Occipital lobe (tissue), 2 donors: ENCODE measurements around the gene LDAH. TPM values are rescaled to one million over a fixed set of nuclear protein-coding genes. Genes with fewer than 3 reads are reported as not detected.

Experiments used
- DNase-seq: peaks from one replicate; lab custom pipeline; 2025; lab: John Stamatoyannopoulos, UW
- total RNA-seq: library from RNA; depleted of rRNA; stranded (reverse); fragments of >200 nt; gene quantifications from one replicate; pipeline ENCODE4 v1.2.3, GENCODE V29; 2014

LDAH gene
- total RNA-seq, 1 donor from 2014 or later: 24.3 TPM

DNA sequence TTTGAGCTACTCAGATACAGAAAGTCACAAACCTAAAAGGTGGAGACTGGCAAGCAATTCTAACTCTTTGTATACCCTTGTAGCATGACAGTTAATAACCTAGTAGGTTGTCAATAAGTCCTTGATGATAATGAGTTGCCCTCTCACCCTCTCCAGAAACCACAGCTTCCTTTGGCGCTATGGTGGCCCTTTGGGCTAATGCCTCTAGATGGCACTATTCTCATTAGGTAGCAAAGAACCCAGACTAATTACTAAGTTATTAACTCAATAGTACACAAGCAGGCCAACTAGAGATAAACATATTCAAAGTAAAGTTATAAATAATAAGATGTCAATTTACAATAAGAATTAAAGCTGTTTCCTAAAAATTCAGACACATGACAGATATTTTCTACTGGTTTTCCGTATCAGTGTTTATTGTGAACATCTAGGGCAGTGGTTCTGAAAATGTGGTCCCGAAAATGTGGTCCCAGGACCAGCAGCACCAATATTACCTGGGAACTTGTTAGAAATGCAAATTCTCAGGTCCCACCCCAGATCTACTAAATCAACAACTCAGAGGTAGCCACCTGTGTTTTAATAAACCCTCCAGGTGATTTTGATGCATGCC is 41.1 kb downstream of the LDAH start:
- no peak for DNase-seq

GRCh38 chr2:20771299-20771698 is 51.6 kb downstream of the LDAH start:
- no peak for DNase-seq

- DNase-seq: no peak
Observed at GRCh38 chr2:20766798-20767644, 55.9 kb downstream of the LDAH start.

DNA sequence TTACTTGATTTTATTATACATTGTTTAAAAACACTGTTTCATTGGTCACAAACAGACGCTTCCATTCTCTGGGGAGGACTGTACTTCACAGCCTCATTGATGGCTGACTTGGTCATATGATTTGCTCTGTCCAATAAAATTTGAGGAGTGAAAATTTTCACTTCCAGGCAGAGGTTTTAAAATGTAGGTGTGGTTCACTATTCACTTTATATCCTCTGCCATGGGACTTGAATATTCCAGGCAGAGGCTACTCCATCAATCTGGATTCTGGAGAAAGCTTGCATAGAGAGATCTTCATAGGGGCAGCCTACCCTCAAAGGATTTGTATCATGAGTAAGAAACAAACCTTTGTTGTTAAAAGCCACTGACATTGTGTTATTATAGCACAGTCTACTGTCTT is 56.7 kb downstream of the LDAH start:
- DNase-seq: no peak

- no peak for DNase-seq
Observed at GRCh38 chr2:20762945-20763683, 59.8 kb downstream of the LDAH start.

DNA sequence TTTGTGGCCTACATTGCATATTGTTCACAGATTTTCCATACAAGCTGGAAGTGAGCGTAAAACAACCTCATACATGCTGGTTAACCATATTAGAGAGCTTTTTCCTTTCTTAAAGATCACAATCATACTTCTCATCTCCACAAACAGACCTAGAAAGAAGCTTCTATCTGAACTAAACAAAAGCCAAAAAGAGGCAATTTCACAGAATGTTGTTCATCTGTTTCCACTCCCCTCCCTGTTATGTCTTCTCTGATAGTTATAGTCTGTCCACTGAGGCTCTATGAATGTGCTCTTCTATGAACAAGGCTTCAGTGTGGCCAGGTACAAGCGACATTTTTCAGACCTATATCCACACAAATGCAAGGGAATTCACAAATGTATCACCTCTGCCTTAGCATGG is 63.4 kb downstream of the LDAH start:
- no peak for DNase-seq

- no peak for DNase-seq
Observed at GRCh38 chr2:20758997-20759396, 63.9 kb downstream of the LDAH start.

- DNase-seq: no peak
Observed at GRCh38 chr2:20757405-20758090, 65.4 kb downstream of the LDAH start.

DNA sequence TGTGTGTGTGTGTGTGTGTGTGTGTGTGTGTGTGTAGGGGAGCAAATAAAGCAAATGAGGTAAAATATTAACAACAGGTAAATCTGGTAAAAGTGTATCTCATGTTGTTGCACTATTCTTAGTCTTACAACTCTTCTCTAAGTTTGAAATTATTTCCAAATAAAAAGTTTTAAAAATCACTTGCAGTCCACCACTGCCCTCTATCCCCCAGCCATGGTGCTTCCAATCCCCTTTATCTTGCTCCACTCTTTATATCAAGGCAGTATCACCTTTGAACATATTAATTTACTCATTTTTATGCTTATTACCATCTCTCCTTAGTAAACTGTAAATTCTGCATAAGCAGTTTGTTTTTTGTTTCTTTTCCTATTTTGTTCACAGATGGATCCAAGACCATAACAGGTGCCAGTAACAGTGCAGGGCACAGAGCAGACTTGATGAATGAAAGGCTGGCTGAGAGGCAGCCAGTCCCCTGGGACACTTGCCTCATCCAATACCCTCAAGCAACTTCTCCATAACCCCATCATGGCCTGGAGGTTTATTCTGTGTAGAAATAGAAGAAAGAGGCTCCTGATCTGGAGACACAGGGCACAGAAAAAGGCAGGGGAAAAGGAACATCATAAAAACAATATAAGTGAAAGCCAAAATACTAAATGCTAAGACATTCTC is 67.6 kb downstream of the LDAH start:
- no peak for DNase-seq

DNA sequence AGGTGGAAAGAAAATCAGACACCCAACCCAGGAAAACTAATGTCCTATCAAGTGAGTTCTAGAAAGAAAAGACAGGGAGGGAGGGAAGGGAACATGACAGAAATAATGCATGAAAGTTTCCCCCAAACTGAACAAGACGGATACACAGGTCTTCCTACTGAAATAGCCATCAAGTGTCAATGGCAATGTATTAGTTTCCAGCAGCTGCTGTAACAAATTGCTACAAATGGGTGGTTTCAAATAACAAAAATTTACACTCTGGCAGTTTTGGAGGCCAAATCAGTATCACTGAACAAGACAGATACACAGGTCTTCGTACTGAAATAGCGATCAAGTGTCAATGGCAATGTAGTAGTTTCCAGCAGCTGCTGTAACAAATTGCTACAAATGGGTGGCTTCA is 70.6 kb downstream of the LDAH start:
- no peak for DNase-seq

DNA sequence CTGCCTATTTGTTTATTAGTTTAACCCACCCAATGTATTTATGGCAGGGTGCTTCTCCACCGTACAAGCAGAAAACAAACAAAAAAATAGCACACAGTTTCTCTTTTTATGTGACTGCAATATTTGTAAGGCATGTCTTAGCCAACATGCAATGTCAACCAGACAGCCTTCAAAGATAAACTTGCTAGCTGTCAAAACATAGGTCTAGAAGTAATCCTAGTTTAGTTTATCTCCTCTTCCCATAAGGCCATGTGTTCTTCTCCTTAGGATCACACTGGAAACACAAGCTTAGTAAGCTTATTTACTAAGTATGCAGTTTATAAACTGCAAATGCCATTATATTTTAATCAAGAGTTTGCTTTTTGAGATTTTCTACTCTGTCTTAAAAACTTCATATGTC is 75.6 kb downstream of the LDAH start:
- DNase-seq: no peak

DNA sequence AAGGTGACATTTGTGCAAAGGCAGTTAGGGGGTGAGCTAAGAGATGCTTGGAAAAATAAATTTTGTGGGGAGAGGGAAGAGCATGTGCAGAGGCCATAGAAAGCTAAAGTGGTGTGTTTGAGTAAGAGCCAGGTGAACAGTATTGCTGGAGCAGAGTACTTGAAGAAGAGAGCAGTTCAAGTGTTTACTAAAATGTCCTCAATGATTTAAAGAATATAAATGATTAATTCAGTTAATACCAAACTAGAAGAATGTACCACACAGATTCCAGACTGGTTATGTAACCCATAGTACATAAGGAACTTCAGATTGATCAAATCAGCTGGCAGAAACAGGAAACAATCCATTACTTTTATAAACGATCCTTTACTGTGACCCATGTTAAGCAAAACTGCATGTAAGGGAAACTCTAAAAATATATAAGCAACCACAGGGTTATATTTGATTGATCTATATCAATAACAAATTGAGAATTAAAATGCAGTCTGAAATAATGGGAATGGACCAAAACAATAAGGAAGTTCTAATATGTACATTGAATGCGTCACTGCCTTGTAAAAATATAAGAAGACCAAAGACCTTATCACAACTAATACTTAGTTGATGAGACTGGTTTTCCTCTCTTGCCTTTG is 76.9 kb downstream of the LDAH start:
- DNase-seq: no peak

- no peak for DNase-seq
Observed at GRCh38 chr2:20744366-20745335, 78.2 kb downstream of the LDAH start.

DNA sequence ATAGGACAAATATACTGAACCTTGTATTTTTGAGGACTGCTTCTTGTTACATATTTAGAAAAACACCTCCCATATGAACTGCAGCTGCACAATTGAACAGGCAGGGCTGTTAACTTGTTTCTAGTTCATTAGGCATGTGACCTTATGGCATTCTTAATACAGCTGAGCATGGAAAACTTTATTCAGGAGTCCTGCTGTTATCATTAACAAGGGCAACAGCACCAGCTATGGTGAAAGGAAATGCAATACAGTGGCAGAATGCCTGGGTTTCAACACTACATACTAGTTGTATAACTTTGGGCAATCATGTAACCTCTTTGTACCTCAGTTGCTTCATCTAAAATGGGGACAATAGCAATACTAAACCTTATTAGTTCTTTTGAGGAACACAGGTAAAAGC is 84.1 kb downstream of the LDAH start:
- no peak for DNase-seq

- DNase-seq: no peak
Observed at GRCh38 chr2:20737505-20737904, 85.4 kb downstream of the LDAH start.

GRCh38 chr2:20728114-20728758 is 94.7 kb downstream of the LDAH start:
- no peak for DNase-seq

DNA sequence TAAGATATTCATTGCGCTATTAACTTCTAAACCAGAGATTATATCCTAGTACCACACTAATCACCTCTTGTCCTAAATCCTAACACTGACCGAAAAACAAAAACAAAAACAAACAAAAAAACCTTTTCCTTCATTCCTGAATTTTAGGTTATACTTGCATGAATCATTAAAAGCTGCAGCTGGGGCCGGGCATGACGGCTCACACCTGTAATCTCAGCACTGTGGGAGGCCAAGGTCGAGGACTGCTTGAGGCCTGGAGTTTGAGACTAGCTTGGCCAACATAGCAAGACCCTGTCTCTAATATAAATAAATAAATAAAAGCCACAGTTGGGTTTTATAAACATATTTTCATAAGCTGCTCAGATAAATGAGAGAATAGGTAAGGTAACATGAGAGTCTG is 96.0 kb downstream of the LDAH start:
- no peak for DNase-seq

GRCh38 chr2:20725782-20726181 is 97.1 kb downstream of the LDAH start:
- DNase-seq: no peak

GRCh38 chr2:20724500-20725053 is 98.3 kb downstream of the LDAH start:
- no peak for DNase-seq
